SHP77 treated with DMSO at 0.1 percent for 48 hours (cell line): ENCODE measurements around the gene C21orf91.

Experiments used
- DNase-seq: peaks from one replicate; lab custom pipeline; 2025; lab: John Stamatoyannopoulos, UW

C21orf91 gene

GRCh38 chr21:17797967-17798366 is 21.2 kb downstream of the C21orf91 start:
- DNase-seq, result no peak

GRCh38 chr21:17796503-17796902 is 22.7 kb downstream of the C21orf91 start:
- no peak for DNase-seq

DNA sequence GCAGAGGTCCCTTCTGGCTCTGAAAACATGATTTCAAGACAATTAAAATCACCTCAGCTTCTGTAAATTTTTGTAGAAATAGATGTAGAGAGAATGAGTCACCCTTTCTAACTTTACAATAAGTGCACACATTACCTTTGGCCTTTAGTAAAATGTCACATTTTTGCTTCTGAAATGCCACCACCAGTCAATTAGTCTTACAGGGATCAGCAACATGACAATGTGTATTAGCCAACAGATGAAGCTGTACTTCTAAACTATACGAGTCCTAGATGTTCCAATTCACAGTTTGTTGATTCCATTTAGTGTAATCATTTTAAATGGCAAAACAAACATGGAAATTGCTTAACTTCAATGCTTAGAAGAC is 23.1 kb downstream of the C21orf91 start:
- DNase-seq, result no peak

- no peak for DNase-seq
Observed at GRCh38 chr21:17795146-17796036, 23.8 kb downstream of the C21orf91 start.

- DNase-seq, result no peak
Observed at GRCh38 chr21:17794518-17795145, 24.5 kb downstream of the C21orf91 start.

DNA sequence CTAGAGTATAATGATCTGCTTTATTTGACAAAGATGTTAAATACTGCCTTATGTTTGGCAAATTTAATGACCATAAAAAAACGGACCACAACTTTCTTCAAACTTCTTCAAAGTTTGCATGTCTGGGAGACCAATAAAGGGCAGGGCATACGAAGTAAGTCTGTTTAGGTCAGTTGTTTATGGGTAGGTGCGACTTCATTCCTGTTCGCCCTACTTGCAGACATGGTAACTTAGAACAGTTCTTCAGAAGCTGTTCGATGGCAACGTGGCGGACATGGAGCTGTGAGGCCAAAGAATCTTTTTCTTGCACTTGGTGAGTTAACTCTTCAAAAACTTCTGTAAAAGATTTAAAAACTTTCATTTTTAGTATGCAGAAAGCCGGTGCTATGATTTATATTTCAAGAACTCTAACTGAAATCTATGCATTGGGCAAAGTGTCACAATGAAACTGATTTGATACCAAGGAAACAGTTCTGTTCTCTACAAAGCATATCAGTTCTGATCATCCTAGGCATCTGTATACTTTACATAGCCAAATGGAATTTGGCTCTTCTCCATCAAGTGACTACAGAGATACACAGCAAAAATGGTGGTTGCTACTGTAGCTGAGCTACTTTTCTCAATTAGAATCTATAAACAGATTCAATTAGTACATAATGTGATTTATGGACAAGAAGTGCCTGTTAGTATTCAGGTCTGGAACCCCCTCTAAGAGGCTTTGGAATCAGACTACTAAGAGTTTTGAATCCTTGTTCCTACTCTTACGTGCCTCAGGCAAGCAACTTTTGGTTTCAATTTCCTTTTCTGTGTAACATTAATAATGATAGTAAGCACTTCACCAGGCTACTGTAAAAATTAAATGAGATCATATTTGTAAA is 25.7 kb downstream of the C21orf91 start:
- DNase-seq, result no peak

GRCh38 chr21:17789656-17790055 is 29.5 kb downstream of the C21orf91 start:
- DNase-seq, result no peak

GRCh38 chr21:17789069-17789468 is 30.1 kb downstream of the C21orf91 start:
- no peak for DNase-seq

GRCh38 chr21:17786851-17787181 is 32.3 kb downstream of the C21orf91 start:
- no peak for DNase-seq

DNA sequence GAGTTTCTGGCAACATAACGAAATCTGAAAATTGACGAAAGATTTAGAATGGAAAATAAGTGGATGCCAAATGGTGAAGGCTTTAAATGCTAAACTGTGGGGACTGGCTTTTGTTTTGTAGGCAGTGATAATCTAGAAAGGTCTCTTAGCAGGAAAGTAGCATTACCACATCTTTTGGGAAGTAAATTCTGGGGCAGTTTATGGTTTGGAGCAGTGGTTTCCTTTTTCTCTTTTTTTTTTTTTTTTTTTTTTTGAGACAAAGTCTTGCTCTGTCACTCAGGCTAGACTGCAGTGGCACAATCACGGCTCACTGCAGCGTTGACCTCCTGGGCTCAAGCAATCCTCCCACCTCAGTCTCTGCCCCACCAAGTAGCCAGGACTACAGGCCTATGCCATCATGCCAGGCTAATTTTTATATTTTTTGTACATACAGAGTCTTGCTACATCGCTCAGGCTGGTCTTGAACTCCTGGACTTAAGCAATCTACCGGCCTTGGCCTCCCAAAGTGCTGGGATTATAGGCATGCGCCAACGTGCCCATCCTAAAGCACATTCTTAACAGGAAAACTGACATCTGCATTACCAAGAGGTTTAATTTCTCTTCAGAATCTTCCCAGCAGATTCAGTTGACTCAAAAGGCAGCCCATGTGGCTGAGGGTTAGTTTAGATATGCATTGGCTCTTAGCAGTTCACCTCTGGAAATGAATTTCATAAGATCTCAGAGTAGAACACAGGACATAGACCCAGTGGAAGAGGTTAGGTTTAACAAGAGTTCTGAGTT is 32.9 kb downstream of the C21orf91 start:
- no peak for DNase-seq

DNA sequence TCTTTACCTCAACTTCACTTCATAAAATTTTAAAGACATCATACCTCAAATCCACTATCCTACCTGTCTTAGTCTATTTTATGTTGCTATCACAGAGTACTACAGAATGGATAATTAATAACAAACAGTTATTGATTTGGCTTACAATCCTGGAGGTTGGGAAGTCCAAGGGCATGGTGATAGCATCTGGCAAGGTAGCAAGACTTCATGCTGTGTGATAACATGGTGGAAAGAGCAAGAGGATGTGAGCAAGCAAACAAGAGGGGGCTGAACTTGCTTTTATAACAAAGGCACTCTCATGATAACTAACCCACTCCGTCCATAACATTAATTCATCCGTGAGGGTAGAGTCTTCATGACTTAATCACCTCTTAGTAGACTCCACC is 33.8 kb downstream of the C21orf91 start:
- no peak for DNase-seq

GRCh38 chr21:17784604-17785402 is 34.4 kb downstream of the C21orf91 start:
- no peak for DNase-seq

DNA sequence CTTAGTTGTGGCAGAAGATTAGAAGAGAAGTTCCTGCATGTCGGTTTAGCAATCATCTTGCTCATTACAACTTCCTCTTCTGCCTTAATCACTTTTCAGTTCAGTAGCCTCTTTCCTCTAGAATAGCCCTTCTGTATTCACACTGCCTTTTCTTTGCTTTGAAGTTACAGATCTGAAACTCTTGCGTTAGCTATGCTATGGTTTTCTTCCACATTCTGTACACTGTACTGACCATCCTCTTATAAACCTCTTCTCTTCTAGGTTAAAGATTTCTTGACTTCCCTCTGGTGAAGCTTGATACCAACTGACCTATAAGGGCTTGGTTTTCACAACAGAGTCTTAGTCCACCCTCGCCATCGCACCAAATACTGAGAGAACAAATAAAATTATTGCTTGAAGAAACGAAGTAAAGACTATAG is 35.0 kb downstream of the C21orf91 start:
- DNase-seq, result no peak

GRCh38 chr21:17783481-17784179 is 35.5 kb downstream of the C21orf91 start:
- no peak for DNase-seq

GRCh38 chr21:17783003-17783402 is 36.2 kb downstream of the C21orf91 start:
- DNase-seq, result no peak

GRCh38 chr21:17782051-17782450 is 37.1 kb downstream of the C21orf91 start:
- DNase-seq, result no peak

DNA sequence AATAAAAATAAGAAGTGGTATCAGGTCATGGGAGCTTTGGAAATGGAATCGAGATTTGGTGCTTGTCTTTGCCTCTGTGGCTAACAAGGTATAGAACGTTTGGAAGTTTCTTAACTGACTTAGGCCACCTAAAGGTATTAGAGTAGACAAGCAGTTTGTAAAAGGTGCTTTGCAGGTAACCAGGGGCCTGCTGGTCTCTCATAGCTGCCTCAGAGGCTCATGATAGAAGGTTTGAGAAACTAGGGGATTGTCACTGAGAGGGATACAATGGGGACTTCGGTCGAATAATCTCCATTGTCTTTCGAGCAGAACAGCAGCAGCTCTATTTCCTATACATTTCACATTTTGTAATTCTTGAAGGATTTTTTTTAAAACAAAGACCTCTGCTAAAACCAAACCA is 37.6 kb downstream of the C21orf91 start:
- no peak for DNase-seq

- no peak for DNase-seq
Observed at GRCh38 chr21:17780539-17780938, 38.6 kb downstream of the C21orf91 start.

- no peak for DNase-seq
Observed at GRCh38 chr21:17779980-17780379, 39.2 kb downstream of the C21orf91 start.

- DNase-seq, result no peak
Observed at GRCh38 chr21:17779496-17779895, 39.7 kb downstream of the C21orf91 start.
